ENCODE data around the gene PRKCE. TPM values are rescaled to one million over a fixed set of nuclear protein-coding genes. Genes with fewer than 3 reads are reported as not detected.

Gene PRKCE
- total and polyA plus RNA-seq, 2 donors (not counting 1 experiment from before 2014, with no cell fraction given): 23.6 to 271 TPM

DNA sequence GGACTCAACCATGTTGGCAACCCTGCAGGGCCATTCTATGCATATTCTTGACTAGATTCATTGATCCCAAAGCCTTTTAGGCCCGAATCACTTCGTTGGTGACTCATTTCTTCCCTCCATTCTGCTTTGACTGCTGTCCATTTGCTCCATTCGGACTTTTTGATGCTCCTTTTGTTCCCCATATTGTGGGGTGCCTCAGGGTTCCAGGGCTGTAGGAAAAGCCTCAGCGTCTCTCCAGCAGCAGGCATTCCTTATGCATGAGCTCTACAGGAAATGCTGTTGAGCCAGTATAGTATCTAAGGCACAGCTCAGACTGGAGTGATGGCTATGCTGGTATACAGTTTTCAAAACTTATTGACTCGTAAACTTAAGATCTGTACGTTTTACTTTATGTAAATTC is 292.6 kb downstream of the PRKCE start:
- no peak overlapping the region for H3K4me3 Mint-ChIP-seq
- H3K9me3 ChIP-seq (ENCODE audit: control extremely low read depth in 1 of 3, control insufficient read depth in 2 of 3, insufficient read depth in 1 of 3, low read length in 2 of 3): no peaks in the 10 kb centered on the region
- H3K4me1 Mint-ChIP-seq: peaks cover 27% of the 10 kb centered on the region
- no peak overlapping the region for H3K27ac ChIP-seq (ENCODE audit: low read length in 2 of 2)
- DNase-seq (no peak), ATAC-seq (ENCODE audit: low read depth) (no peak)
- no peak overlapping the region for H3K4me3 ChIP-seq (ENCODE audit: control extremely low read depth in 1 of 5, extremely low read depth in 1 of 5, insufficient read depth in 1 of 5, low read depth in 2 of 5, low read length in 4 of 5)
- H3K36me3 ChIP-seq (replicated peaks in 1 of 2; ENCODE audit: control extremely low read depth in 1 of 2, control insufficient read depth in 1 of 2, extremely low read depth in 1 of 2, insufficient read depth in 2 of 2, low read length in 1 of 2): peaks cover 2 to 3% of the 10 kb centered on the region in 2 experiments
- CTCF ChIA-PET: no interaction called here
- no peak overlapping the region for H3K9ac ChIP-seq (ENCODE audit: low read length)
- intact Hi-C loops (cut with micrococcal nuclease): no loop called here
- H2AFZ ChIP-seq (ENCODE audit: insufficient read depth, low read depth, low read length, poor library complexity, severe bottlenecking): no peak overlapping the region
- peaks cover 51% of the 10 kb centered on the region for H4K20me1 ChIP-seq (ENCODE audit: control insufficient read depth, insufficient read depth, low read length, poor library complexity, severe bottlenecking)
- H3K4me1 ChIP-seq (ENCODE audit: control insufficient read depth in 2 of 2, insufficient read depth in 2 of 2, low read length in 2 of 2): no peaks in the 10 kb centered on the region
- 75% methylated on average over 4 of the region's 6 CpGs for WGBS (ENCODE audit: insufficient coverage)
- H3K9me3 Mint-ChIP-seq (ENCODE audit: insufficient read depth): no peaks in the 10 kb centered on the region
- no peak overlapping the region for H3K27ac Mint-ChIP-seq
- H3K27me3 Mint-ChIP-seq: no peaks in the 10 kb centered on the region
- peaks cover 59% of the 10 kb centered on the region for H3K79me2 ChIP-seq (ENCODE audit: control insufficient read depth, insufficient read depth, low read length)
- H3K27me3 ChIP-seq (replicated peaks in 1 of 4; ENCODE audit: control extremely low read depth in 1 of 4, control insufficient read depth in 3 of 4, insufficient read depth in 4 of 4, low read length in 3 of 4): no peaks in the 10 kb centered on the region
- POLR2A ChIA-PET: no interaction called here
- H3K4me2 ChIP-seq (replicated peaks; ENCODE audit: low read depth, low read length, poor library complexity, severe bottlenecking): no peak overlapping the region
- TF ChIP-seq, protein P1, sequence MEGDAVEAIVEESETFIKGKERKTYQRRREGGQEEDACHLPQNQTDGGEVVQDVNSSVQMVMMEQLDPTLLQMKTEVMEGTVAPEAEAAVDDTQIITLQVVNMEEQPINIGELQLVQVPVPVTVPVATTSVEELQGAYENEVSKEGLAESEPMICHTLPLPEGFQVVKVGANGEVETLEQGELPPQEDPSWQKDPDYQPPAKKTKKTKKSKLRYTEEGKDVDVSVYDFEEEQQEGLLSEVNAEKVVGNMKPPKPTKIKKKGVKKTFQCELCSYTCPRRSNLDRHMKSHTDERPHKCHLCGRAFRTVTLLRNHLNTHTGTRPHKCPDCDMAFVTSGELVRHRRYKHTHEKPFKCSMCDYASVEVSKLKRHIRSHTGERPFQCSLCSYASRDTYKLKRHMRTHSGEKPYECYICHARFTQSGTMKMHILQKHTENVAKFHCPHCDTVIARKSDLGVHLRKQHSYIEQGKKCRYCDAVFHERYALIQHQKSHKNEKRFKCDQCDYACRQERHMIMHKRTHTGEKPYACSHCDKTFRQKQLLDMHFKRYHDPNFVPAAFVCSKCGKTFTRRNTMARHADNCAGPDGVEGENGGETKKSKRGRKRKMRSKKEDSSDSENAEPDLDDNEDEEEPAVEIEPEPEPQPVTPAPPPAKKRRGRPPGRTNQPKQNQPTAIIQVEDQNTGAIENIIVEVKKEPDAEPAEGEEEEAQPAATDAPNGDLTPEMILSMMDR (IDR thresholded peaks at IDR 0.05): no peak
- no peak for TF ChIP-seq EZH2 (IDR thresholded peaks at IDR 0.05; ENCODE audit: borderline replicate concordance, insufficient read depth, low read depth, low read length, poor library complexity, severe bottlenecking)

DNA sequence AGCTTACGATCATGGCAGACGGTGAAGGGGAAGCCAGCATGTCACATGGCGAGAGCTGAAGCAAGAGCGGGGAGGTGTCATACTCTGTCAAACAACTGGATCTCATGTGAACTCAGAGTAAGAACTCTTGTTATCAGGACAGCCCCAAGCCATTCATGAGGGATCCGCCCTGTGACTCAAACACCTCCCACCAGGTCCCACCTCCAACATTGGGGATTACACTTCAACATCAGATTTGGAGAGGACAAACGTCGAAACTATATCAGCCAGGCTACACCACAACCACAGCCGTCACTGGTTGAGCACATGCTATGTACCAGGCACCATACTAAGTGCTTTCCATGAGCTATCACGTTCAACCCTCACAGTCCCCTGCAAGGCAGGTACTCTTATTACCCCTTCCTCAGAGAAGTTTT is 293.8 kb downstream of the PRKCE start:
- 84% methylated on average over 7 of the region's 9 CpGs for WGBS (ENCODE audit: insufficient coverage)
- Histone ChIP-seq H3K36me3 (replicated peaks in 1 of 2; ENCODE audit: control extremely low read depth in 1 of 2, control insufficient read depth in 1 of 2, extremely low read depth in 1 of 2, insufficient read depth in 2 of 2, low read length in 1 of 2) (no peaks in the 10 kb centered on the region), H3K4me2 (replicated peaks; ENCODE audit: low read depth, low read length, poor library complexity, severe bottlenecking) (no peak overlapping the region), H3K27ac (ENCODE audit: low read length in 2 of 2) (no peak overlapping the region), H3K27me3 (replicated peaks in 1 of 4; ENCODE audit: control extremely low read depth in 1 of 4, control insufficient read depth in 3 of 4, insufficient read depth in 4 of 4, low read length in 3 of 4) (no peaks in the 10 kb centered on the region), H3K9me3 (ENCODE audit: control extremely low read depth in 1 of 3, control insufficient read depth in 2 of 3, insufficient read depth in 1 of 3, low read length in 2 of 3) (no peaks in the 10 kb centered on the region), H3K9ac (ENCODE audit: low read length) (no peak overlapping the region), H4K20me1 (ENCODE audit: control insufficient read depth, insufficient read depth, low read length, poor library complexity, severe bottlenecking) (peaks cover 51% of the 10 kb centered on the region), H3K4me3 (ENCODE audit: control extremely low read depth in 1 of 5, extremely low read depth in 1 of 5, insufficient read depth in 1 of 5, low read depth in 2 of 5, low read length in 4 of 5) (no peak overlapping the region), H3K4me1 (ENCODE audit: control insufficient read depth in 2 of 2, insufficient read depth in 2 of 2, low read length in 2 of 2) (peaks cover 0 to 4% of the 10 kb centered on the region in 2 donors), H3K79me2 (ENCODE audit: control insufficient read depth, insufficient read depth, low read length) (peaks cover 52% of the 10 kb centered on the region), H2AFZ (ENCODE audit: insufficient read depth, low read depth, low read length, poor library complexity, severe bottlenecking) (no peak overlapping the region)
- Mint-ChIP-seq H3K27ac (no peak overlapping the region), H3K27me3 (no peaks in the 10 kb centered on the region), H3K9me3 (ENCODE audit: insufficient read depth) (no peaks in the 10 kb centered on the region), H3K4me1 (peaks cover 27% of the 10 kb centered on the region), H3K4me3 (no peak overlapping the region)
- CTCF ChIA-PET: no interaction called here
- intact Hi-C loops (cut with micrococcal nuclease): no loop called here
- DNase-seq (no peak), ATAC-seq (ENCODE audit: low read depth) (no peak)
- POLR2A ChIA-PET: no interaction called here
- TF ChIP-seq, protein P1 (IDR thresholded peaks at IDR 0.05): no peak
- TF ChIP-seq EZH2 (IDR thresholded peaks at IDR 0.05; ENCODE audit: borderline replicate concordance, insufficient read depth, low read depth, low read length, poor library complexity, severe bottlenecking): no peak
